Measurements from ENCODE around the gene KCNQ1. TPM values are rescaled to one million over a fixed set of nuclear protein-coding genes. Genes with fewer than 3 reads are reported as not detected.

The KCNQ1 gene
- total RNA-seq, 1 experiment from 2014 or later = not detected

DNA sequence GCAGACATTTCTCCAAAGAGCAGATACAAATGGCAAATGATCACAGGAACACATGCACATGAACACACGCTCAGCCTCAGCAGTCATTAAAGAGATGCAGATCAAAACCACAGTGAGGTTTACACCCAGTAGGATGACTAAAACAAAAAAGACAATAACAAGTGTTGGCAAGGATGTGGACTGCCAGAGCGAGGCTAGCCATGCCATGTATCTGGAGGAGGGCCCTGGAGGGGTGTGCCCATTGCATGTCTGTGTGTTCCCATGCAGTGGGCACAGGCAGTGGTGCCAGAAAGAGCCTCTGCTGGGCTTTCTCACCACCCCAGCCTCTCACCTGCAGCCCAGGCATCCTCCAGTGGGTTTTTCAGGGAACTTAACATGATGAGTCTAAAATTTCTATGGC is 309.2 kb downstream of the KCNQ1 start:
- Mint-ChIP-seq H3K4me3 (ENCODE audit: unreplicated experiment) (no peak overlapping the region), H3K27ac (ENCODE audit: low read depth, unreplicated experiment) (no peak overlapping the region), H3K4me1 (ENCODE audit: insufficient read depth, unreplicated experiment) (no peaks in the 10 kb centered on the region), H3K36me3 (ENCODE audit: insufficient read depth, unreplicated experiment) (peaks cover 2% of the 10 kb centered on the region), H3K9me3 (ENCODE audit: unreplicated experiment) (peaks cover 9% of the 10 kb centered on the region), H3K27me3 (ENCODE audit: insufficient read depth, unreplicated experiment) (no peaks in the 10 kb centered on the region)
- CTCF ChIA-PET = no interaction called here
- intact Hi-C loops (cut with micrococcal nuclease) = no loop called here
- POLR2A ChIA-PET = no interaction called here
- no TSS peak for BruUV-seq (replicated peaks)
- TF ChIP-seq, protein P1, sequence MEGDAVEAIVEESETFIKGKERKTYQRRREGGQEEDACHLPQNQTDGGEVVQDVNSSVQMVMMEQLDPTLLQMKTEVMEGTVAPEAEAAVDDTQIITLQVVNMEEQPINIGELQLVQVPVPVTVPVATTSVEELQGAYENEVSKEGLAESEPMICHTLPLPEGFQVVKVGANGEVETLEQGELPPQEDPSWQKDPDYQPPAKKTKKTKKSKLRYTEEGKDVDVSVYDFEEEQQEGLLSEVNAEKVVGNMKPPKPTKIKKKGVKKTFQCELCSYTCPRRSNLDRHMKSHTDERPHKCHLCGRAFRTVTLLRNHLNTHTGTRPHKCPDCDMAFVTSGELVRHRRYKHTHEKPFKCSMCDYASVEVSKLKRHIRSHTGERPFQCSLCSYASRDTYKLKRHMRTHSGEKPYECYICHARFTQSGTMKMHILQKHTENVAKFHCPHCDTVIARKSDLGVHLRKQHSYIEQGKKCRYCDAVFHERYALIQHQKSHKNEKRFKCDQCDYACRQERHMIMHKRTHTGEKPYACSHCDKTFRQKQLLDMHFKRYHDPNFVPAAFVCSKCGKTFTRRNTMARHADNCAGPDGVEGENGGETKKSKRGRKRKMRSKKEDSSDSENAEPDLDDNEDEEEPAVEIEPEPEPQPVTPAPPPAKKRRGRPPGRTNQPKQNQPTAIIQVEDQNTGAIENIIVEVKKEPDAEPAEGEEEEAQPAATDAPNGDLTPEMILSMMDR (IDR thresholded peaks at IDR 0.05; ENCODE audit: unreplicated experiment) = no peak
- no peak for DNase-seq (ENCODE audit: unreplicated experiment)

DNA sequence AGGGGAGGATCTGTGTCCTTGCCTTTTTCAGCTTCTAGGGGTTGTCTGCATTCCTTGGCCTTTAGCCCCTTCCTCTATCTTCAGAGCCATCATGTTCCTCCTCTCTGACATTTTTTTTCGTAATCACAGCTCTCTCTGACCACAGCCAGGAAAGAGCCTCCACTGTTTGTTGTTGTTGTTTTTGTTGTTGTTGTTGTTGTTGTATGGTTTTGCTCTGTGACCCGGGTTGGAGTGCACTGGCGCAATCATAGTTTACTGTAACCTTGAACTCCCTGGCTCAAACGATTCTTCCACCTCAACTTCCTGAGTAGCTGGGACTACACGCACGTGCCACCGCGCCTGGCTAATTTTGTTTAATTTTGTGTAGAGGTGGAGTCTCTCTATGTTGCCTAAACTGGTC is 310.3 kb downstream of the KCNQ1 start:
- Mint-ChIP-seq H3K4me3 (ENCODE audit: unreplicated experiment) (no peak overlapping the region), H3K9me3 (ENCODE audit: unreplicated experiment) (peaks cover 9% of the 10 kb centered on the region), H3K27ac (ENCODE audit: low read depth, unreplicated experiment) (no peak overlapping the region), H3K4me1 (ENCODE audit: insufficient read depth, unreplicated experiment) (no peaks in the 10 kb centered on the region), H3K36me3 (ENCODE audit: insufficient read depth, unreplicated experiment) (no peaks in the 10 kb centered on the region), H3K27me3 (ENCODE audit: insufficient read depth, unreplicated experiment) (no peaks in the 10 kb centered on the region)
- ChIA-PET POLR2A (interaction anchor here (0.6 kb wide), 1 partner anchor 14 kb away, joined by 3 read pairs; no protein-coding TSS in a partner anchor), CTCF (no interaction called here)
- intact Hi-C loops (cut with micrococcal nuclease) = no loop called here
- no TSS peak for BruUV-seq (replicated peaks)
- DNase-seq (ENCODE audit: unreplicated experiment) = no peak
- TF ChIP-seq, protein P1 (IDR thresholded peaks at IDR 0.05; ENCODE audit: unreplicated experiment) = no peak

DNA sequence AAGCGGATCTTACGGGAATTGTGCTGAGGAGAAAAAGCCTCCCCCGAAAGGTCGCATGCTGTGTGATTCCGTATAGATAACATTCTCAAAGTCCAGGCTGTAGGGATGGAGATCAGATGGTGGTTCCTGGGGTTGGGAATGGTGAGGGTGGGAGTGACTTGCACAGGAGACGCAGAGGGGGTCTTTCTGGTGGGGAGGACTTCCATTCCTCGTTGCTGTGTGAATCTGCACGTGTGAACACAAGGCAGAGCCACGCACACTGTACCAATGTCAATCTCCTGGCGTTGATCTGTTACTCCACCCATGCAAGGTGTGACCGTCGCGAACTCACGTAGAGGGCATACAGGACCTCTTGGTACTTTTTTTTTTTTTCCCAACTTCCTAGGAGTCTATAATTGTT is 313.9 kb downstream of the KCNQ1 start:
- DNase-seq (ENCODE audit: unreplicated experiment) = no peak
- H3K4me1 Mint-ChIP-seq (ENCODE audit: insufficient read depth, unreplicated experiment) = no peaks in the 10 kb centered on the region
- intact Hi-C loops (cut with micrococcal nuclease) = no loop called here
- peaks cover 9% of the 10 kb centered on the region for H3K9me3 Mint-ChIP-seq (ENCODE audit: unreplicated experiment)
- BruUV-seq (replicated peaks) = no TSS peak
- POLR2A ChIA-PET = no interaction called here
- no peaks in the 10 kb centered on the region for H3K27me3 Mint-ChIP-seq (ENCODE audit: insufficient read depth, unreplicated experiment)
- TF ChIP-seq, protein P1 (IDR thresholded peaks at IDR 0.05; ENCODE audit: unreplicated experiment) = no peak
- CTCF ChIA-PET = interaction anchor here (0.5 to 0.8 kb wide), 2 partner anchors 17 to 204 kb away, joined by 3 read pairs; no protein-coding TSS in a partner anchor
- no peaks in the 10 kb centered on the region for H3K36me3 Mint-ChIP-seq (ENCODE audit: insufficient read depth, unreplicated experiment)
- H3K4me3 Mint-ChIP-seq (ENCODE audit: unreplicated experiment) = no peak overlapping the region
- no peak overlapping the region for H3K27ac Mint-ChIP-seq (ENCODE audit: low read depth, unreplicated experiment)

DNA sequence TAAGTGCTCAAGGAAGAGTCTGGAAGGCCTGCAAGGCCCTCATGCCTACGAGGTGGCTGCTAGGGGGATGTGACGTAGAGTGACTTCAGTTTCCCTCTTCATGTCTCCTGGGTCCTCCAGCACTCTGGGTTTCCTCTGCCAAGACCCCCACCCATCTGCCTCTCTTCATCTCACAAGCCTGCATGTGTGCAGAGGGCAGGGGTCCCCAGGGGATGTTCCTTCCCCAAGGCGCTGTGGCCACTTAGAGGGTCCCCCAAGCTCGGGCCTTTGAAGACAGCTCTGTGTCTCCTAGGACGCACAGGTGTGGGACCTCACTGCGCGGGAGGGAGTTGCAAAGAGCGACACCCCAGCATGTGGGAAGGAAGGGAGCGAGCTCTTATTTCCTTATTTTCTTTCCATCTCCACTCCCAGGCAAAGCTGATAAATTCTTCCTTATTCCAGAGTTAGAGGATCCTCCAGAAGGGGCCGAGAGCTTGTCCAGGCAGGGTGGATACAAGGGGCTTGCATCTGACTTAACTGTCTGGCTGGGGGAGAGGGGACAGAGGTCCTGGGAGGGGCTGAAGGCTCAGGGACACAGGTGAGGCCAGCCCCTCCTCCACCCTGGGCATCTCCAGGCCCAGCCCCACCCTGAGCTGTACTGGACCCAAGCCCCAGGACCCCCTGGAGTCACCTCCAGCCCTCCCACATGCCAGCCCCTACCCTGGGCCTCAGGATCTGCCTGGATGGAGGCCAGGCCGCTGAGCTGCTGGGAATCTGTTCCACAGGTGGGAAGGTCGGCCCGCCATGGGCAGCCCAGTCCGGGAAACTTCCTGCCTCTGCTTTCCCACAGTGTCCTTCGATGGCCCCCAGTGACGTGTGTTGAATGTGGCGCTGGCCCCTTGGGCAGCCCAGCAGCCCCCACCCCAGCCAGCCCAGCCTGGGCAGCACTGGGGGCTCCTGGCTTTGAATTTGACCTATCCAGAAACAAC is 314.7 kb downstream of the KCNQ1 start:
- CTCF ChIA-PET = interaction anchor here (0.5 to 0.8 kb wide), 2 partner anchors 18 to 205 kb away, joined by 3 read pairs; no protein-coding TSS in a partner anchor
- Mint-ChIP-seq H3K4me3 (ENCODE audit: unreplicated experiment) (no peak overlapping the region), H3K4me1 (ENCODE audit: insufficient read depth, unreplicated experiment) (no peaks in the 10 kb centered on the region), H3K27ac (ENCODE audit: low read depth, unreplicated experiment) (no peak overlapping the region), H3K9me3 (ENCODE audit: unreplicated experiment) (peaks cover 9% of the 10 kb centered on the region), H3K36me3 (ENCODE audit: insufficient read depth, unreplicated experiment) (no peaks in the 10 kb centered on the region), H3K27me3 (ENCODE audit: insufficient read depth, unreplicated experiment) (no peaks in the 10 kb centered on the region)
- intact Hi-C loops (cut with micrococcal nuclease) = no loop called here
- BruUV-seq (replicated peaks) = no TSS peak
- POLR2A ChIA-PET = no interaction called here
- DNase-seq (ENCODE audit: unreplicated experiment) = no peak
- TF ChIP-seq, protein P1 (IDR thresholded peaks at IDR 0.05; ENCODE audit: unreplicated experiment) = no peak

Measured in MCF 10A (cell line).